K562 (cell line): ENCODE measurements around the gene NODAL.

Experiments used
- CEBPB ChIP-seq: fragments of 450-650 bp; IDR thresholded peaks from 2 replicates; pipeline ENCODE4 v1.6.1; 2016; ENCODE audit warnings: missing genetic modification characterization, missing compliant biosample characterization
- CTCF ChIP-seq, 3 experiments: IDR thresholded peaks in 2 of 3; conservative IDR thresholded peaks in 1 of 3; 2 replicates each; pipeline ENCODE4 v1.5.1; 2011 to 2012; ENCODE audit warnings: low read length in 3 of 3, mild to moderate bottlenecking in 3 of 3, control low read depth in 2 of 3, improper control_type of control experiment in 1 of 3, inconsistent platforms in 1 of 3, low read depth in 1 of 3, mixed read lengths in 1 of 3, moderate library complexity in 1 of 3; ENCODE audit not compliant: insufficient read depth in 2 of 3
- HCFC1 ChIP-seq: IDR thresholded peaks from 2 replicates; pipeline ENCODE4 v1.6.1; 2012; ENCODE audit warnings: low read depth, low read length, improper control_type of control experiment
- HNRNPK ChIP-seq: fragments of 200-400 bp; formaldehyde crosslinking; IDR thresholded peaks from one replicate; pipeline ENCODE4 v1.6.1; 2018; ENCODE audit warnings: mild to moderate bottlenecking, low read depth, low read length; ENCODE audit not compliant: poor library complexity, severe bottlenecking
- PHF8 ChIP-seq: fragments of 200-600 bp; sonication (generic); IDR thresholded peaks from 2 replicates; pipeline ENCODE4 v1.6.1; 2012; ENCODE audit warnings: mixed run types, mild to moderate bottlenecking, inconsistent platforms, low read length, moderate library complexity, borderline replicate concordance
- POLR2AphosphoS5 ChIP-seq: IDR thresholded peaks from 2 replicates; pipeline ENCODE4 v1.6.1; 2011; ENCODE audit warnings: mild to moderate bottlenecking, low read depth, low read length, moderate library complexity; ENCODE audit not compliant: control insufficient read depth, insufficient read depth
- REST ChIP-seq, 2 experiments: fragments of 450-650 bp; formaldehyde crosslinking in 1 of 2; IDR thresholded peaks; 2 replicates each; pipeline versions ENCODE4 v1.4.0 to v1.6.1; 2014 to 2020; ENCODE audit warnings: mild to moderate bottlenecking in 2 of 2, borderline replicate concordance in 1 of 2, low read depth in 1 of 2
- ZKSCAN1 ChIP-seq: fragments of 150-350 bp; IDR thresholded peaks from 2 replicates; pipeline ENCODE4 v1.6.1; 2016; ENCODE audit warnings: low read depth, low read length
- TF ChIP-seq, protein P1 (sequence below): fragments of 250-450 bp; sonication (Bioruptor Pico); IDR thresholded peaks from 2 replicates; pipeline ENCODE4 v1.8.0; 2021; ENCODE audit warnings: moderate library complexity, mild to moderate bottlenecking, inconsistent platforms

DNA sequence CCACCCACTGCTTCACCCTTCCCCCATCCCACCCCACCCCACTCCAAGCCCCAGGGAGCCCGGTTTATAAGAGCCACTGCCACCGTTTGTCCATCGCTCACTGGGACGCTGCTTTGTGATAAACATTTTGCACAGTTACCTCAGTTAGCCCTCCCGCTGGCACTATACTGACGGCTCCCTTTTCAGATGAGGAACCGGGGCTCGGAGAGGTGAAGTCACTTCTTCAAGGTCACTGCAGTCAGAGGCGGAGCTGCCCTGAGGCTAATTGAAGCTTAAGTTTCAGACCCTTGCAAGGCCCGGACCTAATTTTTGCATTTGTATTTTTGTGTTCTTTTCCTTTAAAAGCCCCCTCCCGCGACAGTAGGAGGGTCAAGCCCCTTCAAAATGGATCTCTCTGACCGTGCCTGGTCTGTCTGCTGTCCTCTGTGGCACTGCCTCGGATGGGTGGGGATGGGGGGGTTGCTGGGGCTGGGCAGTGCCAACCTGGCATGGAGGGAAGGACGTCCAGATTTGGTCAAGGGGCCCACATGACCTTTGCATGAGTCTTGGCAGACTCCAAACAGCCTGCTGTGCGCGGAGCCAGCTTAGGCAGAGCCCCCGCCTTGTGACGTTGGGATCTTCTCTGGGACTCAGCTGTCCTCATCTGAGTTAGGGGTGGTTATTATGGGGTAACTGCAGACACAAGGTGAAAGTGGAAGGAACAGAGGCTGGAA lies 17.7 kb upstream of the NODAL start:
- TF ChIP-seq ZKSCAN1 (no peak), CTCF (IDR thresholded peaks at IDR 0.05 in 2 of 3, conservative IDR thresholded peaks at IDR 0.05 in 1 of 3; ENCODE audit: insufficient read depth in 2 of 3, low read depth in 1 of 3, low read length in 3 of 3) (no peak), REST (IDR thresholded peaks at IDR 0.05; ENCODE audit: borderline replicate concordance) (no peak), REST (CRISPR knock-in tag; IDR thresholded peaks at IDR 0.05; ENCODE audit: low read depth) (no peak), CEBPB (no peak), HCFC1 (no peak), POLR2AphosphoS5 (no peak), HNRNPK (no peak), PHF8 (no peak)
- TF ChIP-seq, protein P1, sequence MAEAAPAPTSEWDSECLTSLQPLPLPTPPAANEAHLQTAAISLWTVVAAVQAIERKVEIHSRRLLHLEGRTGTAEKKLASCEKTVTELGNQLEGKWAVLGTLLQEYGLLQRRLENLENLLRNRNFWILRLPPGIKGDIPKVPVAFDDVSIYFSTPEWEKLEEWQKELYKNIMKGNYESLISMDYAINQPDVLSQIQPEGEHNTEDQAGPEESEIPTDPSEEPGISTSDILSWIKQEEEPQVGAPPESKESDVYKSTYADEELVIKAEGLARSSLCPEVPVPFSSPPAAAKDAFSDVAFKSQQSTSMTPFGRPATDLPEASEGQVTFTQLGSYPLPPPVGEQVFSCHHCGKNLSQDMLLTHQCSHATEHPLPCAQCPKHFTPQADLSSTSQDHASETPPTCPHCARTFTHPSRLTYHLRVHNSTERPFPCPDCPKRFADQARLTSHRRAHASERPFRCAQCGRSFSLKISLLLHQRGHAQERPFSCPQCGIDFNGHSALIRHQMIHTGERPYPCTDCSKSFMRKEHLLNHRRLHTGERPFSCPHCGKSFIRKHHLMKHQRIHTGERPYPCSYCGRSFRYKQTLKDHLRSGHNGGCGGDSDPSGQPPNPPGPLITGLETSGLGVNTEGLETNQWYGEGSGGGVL (CRISPR knock-in tag): no peak
